B cell (primary cell): ENCODE data around the gene HIPK2. TPM values are rescaled to one million over a fixed set of nuclear protein-coding genes. Genes with fewer than 3 reads are reported as not detected.

Source experiments
- ATAC-seq: fragments of 200-7000 bp; cut with Tn5 transposase; one replicate; pipeline ENCODE4 v1.10.0; 2021; ENCODE audit warnings: low read depth, mild to moderate bottlenecking, moderate number of reproducible peaks, moderate library complexity
- CTCF ChIA-PET: fragments of 350-600 bp; sonication (Branson Sonifier 250); formaldehyde crosslinking; loops from one replicate; lab custom pipeline; 2021; ENCODE audit warnings: antibody characterized with exemption, inconsistent platforms; lab: Charles Lee
- POLR2A ChIA-PET: fragments of 350-600 bp; sonication (Branson Sonifier 250); formaldehyde crosslinking; loops from one replicate; lab custom pipeline; 2021; ENCODE audit warnings: antibody characterized with exemption; lab: Charles Lee
- DNase-seq: peaks from one replicate; pipeline ENCODE4 v3.0.0; 2013
- H2AFZ ChIP-seq: 2 replicates; pipeline ENCODE4 v1.6.1; 2012; ENCODE audit warnings: mild to moderate bottlenecking, low read depth, low read length; ENCODE audit not compliant: insufficient read depth, poor library complexity, severe bottlenecking
- H3K27ac ChIP-seq, 2 donors: 1 replicate in 1 of 2; 2 replicates in 1 of 2; pipeline ENCODE4 v1.5.1; 2012 to 2013; ENCODE audit warnings: low read length in 2 of 2, mild to moderate bottlenecking in 2 of 2, moderate library complexity in 1 of 2
- H3K27me3 ChIP-seq, 4 experiments: fragments of 200-600 bp in 1 of 4; sonication (generic) in 1 of 4; replicated peaks in 1 of 4; 1 replicate in 2 of 4; 2 replicates in 2 of 4; pipeline versions ENCODE4 v1.6.1 to v1.7.0; 2013 to 2016; ENCODE audit warnings: low read length in 3 of 4, mild to moderate bottlenecking in 2 of 4, mixed read lengths in 1 of 4, moderate library complexity in 1 of 4; ENCODE audit not compliant: insufficient read depth in 4 of 4, control insufficient read depth in 3 of 4; ENCODE audit errors: control extremely low read depth in 1 of 4
- H3K36me3 ChIP-seq, 2 experiments: replicated peaks in 1 of 2; 1 replicate in 1 of 2; 2 replicates in 1 of 2; pipeline versions ENCODE4 v1.6.1 to v1.7.1; 2013; ENCODE audit warnings: low read length in 1 of 2; ENCODE audit not compliant: insufficient read depth in 2 of 2, control insufficient read depth in 1 of 2; ENCODE audit errors: control extremely low read depth in 1 of 2, extremely low read depth in 1 of 2
- H3K4me1 ChIP-seq, 2 donors: fragments of 200-600 bp in 1 of 2; sonication (generic) in 1 of 2; 1 replicate in 1 of 2; 2 replicates in 1 of 2; pipeline versions ENCODE4 v1.5.1 to v1.6.1; 2013 to 2017; ENCODE audit warnings: low read length in 2 of 2; ENCODE audit not compliant: control insufficient read depth in 2 of 2, insufficient read depth in 2 of 2
- H3K4me2 ChIP-seq: replicated peaks from 2 replicates; pipeline ENCODE3; 2012; ENCODE audit warnings: mild to moderate bottlenecking, low read depth, low read length; ENCODE audit not compliant: poor library complexity, severe bottlenecking
- H3K4me3 ChIP-seq, 5 experiments: fragments of 200-600 bp in 1 of 5; sonication (generic) in 1 of 5; 1 replicate in 3 of 5; 2 replicates in 2 of 5; pipeline versions ENCODE4 v1.5.1 to v1.7.0; 2011 to 2016; ENCODE audit warnings: low read length in 4 of 5, mild to moderate bottlenecking in 4 of 5, low read depth in 2 of 5, control low read depth in 1 of 5, moderate library complexity in 1 of 5; ENCODE audit not compliant: insufficient read depth in 1 of 5; ENCODE audit errors: control extremely low read depth in 1 of 5, extremely low read depth in 1 of 5
- H3K79me2 ChIP-seq: fragments of 200-600 bp; sonication (generic); one replicate; pipeline ENCODE4 v1.6.0; 2016; ENCODE audit warnings: low read length; ENCODE audit not compliant: control insufficient read depth, insufficient read depth
- H3K9ac ChIP-seq: fragments of 200-600 bp; sonication (generic); 2 replicates; pipeline ENCODE4 v1.6.1; 2017; ENCODE audit warnings: mild to moderate bottlenecking, low read length, moderate library complexity
- H3K9me3 ChIP-seq, 3 donors: one replicate each; pipeline versions ENCODE4 v1.6.1 to v1.7.1; 2013; ENCODE audit warnings: low read length in 2 of 3; ENCODE audit not compliant: control insufficient read depth in 2 of 3, insufficient read depth in 1 of 3; ENCODE audit errors: control extremely low read depth in 1 of 3
- H4K20me1 ChIP-seq: 2 replicates; pipeline ENCODE4 v1.6.0; 2012; ENCODE audit warnings: mild to moderate bottlenecking, low read length; ENCODE audit not compliant: insufficient read depth, control insufficient read depth, poor library complexity, severe bottlenecking
- H3K27ac Mint-ChIP-seq: one replicate; pipeline ENCODE4 v1.8.0; 2021; ENCODE audit warnings: mixed read lengths
- H3K27me3 Mint-ChIP-seq: one replicate; pipeline ENCODE4 v1.8.0; 2021; ENCODE audit warnings: mixed read lengths
- H3K4me1 Mint-ChIP-seq: one replicate; pipeline ENCODE4 v1.8.0; 2021; ENCODE audit warnings: mixed read lengths
- H3K4me3 Mint-ChIP-seq: one replicate; pipeline ENCODE4 v1.8.0; 2021; ENCODE audit warnings: mixed read lengths
- H3K9me3 Mint-ChIP-seq: one replicate; pipeline ENCODE4 v1.8.0; 2022; ENCODE audit warnings: mixed read lengths; ENCODE audit not compliant: insufficient read depth
- CTCF ChIP-seq: fragments of 200-600 bp; IDR thresholded peaks from one replicate; pipeline ENCODE4 v1.8.0; 2022; ENCODE audit warnings: antibody characterized with exemption, mild to moderate bottlenecking
- EZH2 ChIP-seq: IDR thresholded peaks from 2 replicates; pipeline ENCODE4 v1.6.1; 2012; ENCODE audit warnings: borderline replicate concordance, low read depth, mild to moderate bottlenecking, moderate library complexity, low read length; ENCODE audit not compliant: insufficient read depth, poor library complexity, severe bottlenecking
- WGBS: methylation state at CpG from one replicate; pipeline ENCODE4 v1.1.5; 2013; ENCODE audit warnings: missing lambda C conversion rate; ENCODE audit not compliant: insufficient coverage; 5-methylcytosine and 5-hydroxymethylcytosine counted together
- intact Hi-C: fragments of 100-400 bp; cut with micrococcal nuclease; formaldehyde crosslinking; loops from one replicate; pipeline ENCODE4 v1.10.0; 2022
- polyA plus RNA-seq: library from polyadenylated mRNA; depleted of rRNA; stranded (reverse); fragments of >200 nt; gene quantifications from 2 replicates; pipeline ENCODE4 v1.2.3, GENCODE V29; 2012
- total RNA-seq, 2 donors: library from RNA; stranded (reverse); fragments of 120-200 nt in 1 of 2; gene quantifications; 1 replicate in 1 of 2; 2 replicates in 1 of 2; pipeline versions ENCODE4 v1.2.3 to v1.2.4, GENCODE V29; 2013 to 2022

Gene HIPK2
- total and polyA plus RNA-seq, 2 donors (not counting 1 experiment from before 2014, with no cell fraction given): 6.8 to 58.2 TPM

GRCh38 chr7:139541600-139542307 is 236.0 kb downstream of the HIPK2 start:
- Histone ChIP-seq H3K27me3 (no peaks in the 10 kb centered on the region), H3K4me1 (no peaks in the 10 kb centered on the region), H3K4me2 (no peak overlapping the region), H3K9me3 (peaks cover 0 to 10% (median 0%) of the 10 kb centered on the region in 3 donors), H3K4me3 (no peak overlapping the region), H3K9ac (no peak overlapping the region), H3K79me2 (no peaks in the 10 kb centered on the region), H3K27ac (no peak overlapping the region), H2AFZ (no peak overlapping the region), H3K36me3 (no peaks in the 10 kb centered on the region), H4K20me1 (no peaks in the 10 kb centered on the region)
- 93% methylated on average over 21 of the region's 21 CpGs for WGBS
- intact Hi-C loops: no loop called here
- Mint-ChIP-seq H3K4me3 (no peak overlapping the region), H3K9me3 (no peaks in the 10 kb centered on the region), H3K27me3 (peaks cover 6% of the 10 kb centered on the region), H3K4me1 (no peaks in the 10 kb centered on the region), H3K27ac (no peak overlapping the region)
- no peak for ATAC-seq
- TF ChIP-seq EZH2 (no peak), CTCF (no peak)
- ChIA-PET CTCF (no interaction called here), POLR2A (no interaction called here)
- no peak for DNase-seq

GRCh38 chr7:139540203-139540602 is 237.6 kb downstream of the HIPK2 start:
- Mint-ChIP-seq H3K4me3 (no peak overlapping the region), H3K4me1 (no peaks in the 10 kb centered on the region), H3K27ac (no peak overlapping the region), H3K27me3 (peaks cover 9% of the 10 kb centered on the region), H3K9me3 (no peaks in the 10 kb centered on the region)
- ChIA-PET CTCF (no interaction called here), POLR2A (no interaction called here)
- H3K27ac ChIP-seq: no peak overlapping the region
- no peak overlapping the region for H3K9ac ChIP-seq
- H2AFZ ChIP-seq: no peak overlapping the region
- no peak overlapping the region for H3K4me2 ChIP-seq
- H3K36me3 ChIP-seq: no peaks in the 10 kb centered on the region
- 77% methylated on average over 12 of the region's 12 CpGs for WGBS
- ATAC-seq: no peak
- no peaks in the 10 kb centered on the region for H3K27me3 ChIP-seq
- no peak for DNase-seq
- no peak overlapping the region for H3K4me3 ChIP-seq
- TF ChIP-seq CTCF (no peak), EZH2 (no peak)
- intact Hi-C loops: no loop called here
- no peaks in the 10 kb centered on the region for H4K20me1 ChIP-seq
- no peaks in the 10 kb centered on the region for H3K79me2 ChIP-seq
- no peaks in the 10 kb centered on the region for H3K4me1 ChIP-seq
- H3K9me3 ChIP-seq: peaks cover 0 to 10% (median 0%) of the 10 kb centered on the region in 3 donors
